ENCODE data around the gene MPRIP.

DNA sequence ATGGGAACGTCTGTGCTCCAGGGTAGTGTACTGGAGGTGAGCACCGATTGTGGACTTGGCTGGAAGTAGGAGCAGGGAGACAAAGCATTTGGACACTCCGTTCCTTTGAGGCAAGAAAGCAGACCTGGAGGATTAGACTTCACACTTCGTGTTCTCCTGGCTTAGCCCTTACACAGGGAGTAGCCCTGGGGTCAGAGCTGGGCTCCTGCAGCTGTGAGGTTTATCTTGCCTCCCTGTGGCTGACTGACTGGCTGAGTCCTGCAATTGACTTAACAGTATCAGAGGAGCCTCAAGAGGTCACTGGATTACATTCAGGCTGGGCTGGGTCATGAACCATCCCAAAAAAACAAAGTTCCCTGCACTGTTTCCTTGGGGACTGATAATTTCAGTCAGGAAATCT, 37.1 kb downstream of the MPRIP start:
- TF ChIP-seq, protein P1, sequence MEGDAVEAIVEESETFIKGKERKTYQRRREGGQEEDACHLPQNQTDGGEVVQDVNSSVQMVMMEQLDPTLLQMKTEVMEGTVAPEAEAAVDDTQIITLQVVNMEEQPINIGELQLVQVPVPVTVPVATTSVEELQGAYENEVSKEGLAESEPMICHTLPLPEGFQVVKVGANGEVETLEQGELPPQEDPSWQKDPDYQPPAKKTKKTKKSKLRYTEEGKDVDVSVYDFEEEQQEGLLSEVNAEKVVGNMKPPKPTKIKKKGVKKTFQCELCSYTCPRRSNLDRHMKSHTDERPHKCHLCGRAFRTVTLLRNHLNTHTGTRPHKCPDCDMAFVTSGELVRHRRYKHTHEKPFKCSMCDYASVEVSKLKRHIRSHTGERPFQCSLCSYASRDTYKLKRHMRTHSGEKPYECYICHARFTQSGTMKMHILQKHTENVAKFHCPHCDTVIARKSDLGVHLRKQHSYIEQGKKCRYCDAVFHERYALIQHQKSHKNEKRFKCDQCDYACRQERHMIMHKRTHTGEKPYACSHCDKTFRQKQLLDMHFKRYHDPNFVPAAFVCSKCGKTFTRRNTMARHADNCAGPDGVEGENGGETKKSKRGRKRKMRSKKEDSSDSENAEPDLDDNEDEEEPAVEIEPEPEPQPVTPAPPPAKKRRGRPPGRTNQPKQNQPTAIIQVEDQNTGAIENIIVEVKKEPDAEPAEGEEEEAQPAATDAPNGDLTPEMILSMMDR (IDR thresholded peaks at IDR 0.05), result no peak
- no peak for TF ChIP-seq POLR2AphosphoS5 (IDR thresholded peaks at IDR 0.05)
- no peak for TF ChIP-seq EP300 (IDR thresholded peaks at IDR 0.05)

Measured in sigmoid colon (tissue), 4 donors.